Measurements from ENCODE around the gene PPP4R4. TPM values are rescaled to one million over a fixed set of nuclear protein-coding genes. Genes with fewer than 3 reads are reported as not detected.

The PPP4R4 gene
- total and polyA plus RNA-seq, 2 of the 4 experiments (the other 2 are of a cell fraction) = 0.17 to 0.36 TPM

- TF ChIP-seq MXI1 (IDR thresholded peaks at IDR 0.05; ENCODE audit: borderline replicate concordance, low read depth, low read length) (no peak), SMC3 (IDR thresholded peaks at IDR 0.05; ENCODE audit: low read depth, low read length) (no peak), RAD21 (IDR thresholded peaks at IDR 0.05; ENCODE audit: low read length) (no peak)
Observed at GRCh38 chr14:94138251-94138650, 35.9 kb upstream of the PPP4R4 start (continued).

- DNase-seq (no peak), ATAC-seq (ENCODE audit: low read depth) (no peak)
- Histone ChIP-seq H4K5ac (ENCODE audit: low read depth, low read length) (no peak overlapping the region), H3K79me1 (ENCODE audit: low read depth in 1 of 2, low read length in 2 of 2) (no peaks in the 10 kb centered on the region), H2BK120ac (ENCODE audit: low read depth, low read length) (no peak overlapping the region), H3K9me1 (ENCODE audit: insufficient read depth, low read length) (no peaks in the 10 kb centered on the region), H2AK5ac (ENCODE audit: low read depth, low read length) (no peak overlapping the region), H4K91ac (ENCODE audit: insufficient read depth, low read depth, low read length) (no peak overlapping the region), H2BK15ac (ENCODE audit: low read depth, low read length) (no peak overlapping the region), H2AFZ (replicated peaks; ENCODE audit: low read length, poor library complexity) (no peak overlapping the region), H3K4me1 (ENCODE audit: control insufficient read depth, insufficient read depth, low read length) (no peaks in the 10 kb centered on the region), H4K8ac (ENCODE audit: low read depth in 2 of 2, low read length in 2 of 2) (no peak overlapping the region), H3K9me3 (ENCODE audit: control insufficient read depth, insufficient read depth, low read length) (peaks cover 2% of the 10 kb centered on the region; the same call in 1 of the 2 replicates), H3K9ac (ENCODE audit: low read depth, low read length) (no peak overlapping the region), H3K4me2 (ENCODE audit: low read depth, low read length) (no peak overlapping the region), H3K18ac (ENCODE audit: low read depth, low read length) (no peak overlapping the region), H3K4ac (ENCODE audit: low read depth, low read length) (no peak overlapping the region), H3K27ac (ENCODE audit: insufficient read depth, low read length) (no peak overlapping the region), H3K14ac (replicated peaks; ENCODE audit: low read depth, low read length) (no peak overlapping the region), H3K27me3 (ENCODE audit: control insufficient read depth, insufficient read depth, low read length) (peaks cover 17% of the 10 kb centered on the region), H3K23ac (ENCODE audit: low read depth, low read length) (no peak overlapping the region), H2BK5ac (ENCODE audit: low read depth, low read length, poor library complexity, severe bottlenecking) (no peak overlapping the region), H3K36me3 (ENCODE audit: control insufficient read depth, insufficient read depth, low read length) (no peaks in the 10 kb centered on the region), H3K4me3 (ENCODE audit: insufficient read depth, low read depth, low read length) (no peak overlapping the region), H3K56ac (ENCODE audit: extremely low read depth, insufficient read depth, low read length) (no peak overlapping the region), H2AK9ac (replicated peaks; ENCODE audit: low read depth, low read length, poor library complexity) (no peak overlapping the region), H2BK20ac (ENCODE audit: low read depth, low read length) (no peak overlapping the region), H4K20me1 (ENCODE audit: insufficient read depth, low read length) (no peaks in the 10 kb centered on the region)
- dilution Hi-C loops (cut with HindIII; ENCODE audit: low sequenced_read_pairs, unreplicated experiment) (no loop called here), intact Hi-C loops (cut with micrococcal nuclease) (loop anchor here (5.0 kb wide), 1 partner anchor 482 kb away; no protein-coding TSS in a partner anchor), in situ Hi-C loops (cut with MboI; ENCODE audit: low sequenced_read_pairs) (loop anchor here (5.0 to 10.0 kb wide), 2 partner anchors 102 to 194 kb away; no protein-coding TSS in a partner anchor)
- POLR2A ChIA-PET (ENCODE audit: unreplicated experiment) = no interaction called here
- CTCF ChIA-PET = no interaction called here
- no TSS peak for BruUV-seq (replicated peaks)
- WGBS, 2 experiments (ENCODE audit: extremely low coverage in 2 of 2, insufficient read length in 1 of 2) = 63% methylated on average over 2 of the region's 5 CpGs; no CpG with 5 or more reads in 1 of the 2 experiments
- no peak for TF ChIP-seq CEBPB (IDR thresholded peaks at IDR 0.05; ENCODE audit: low read depth, low read length)
- no peak for TF ChIP-seq SMC3 (IDR thresholded peaks at IDR 0.05; ENCODE audit: low read depth, low read length)
- no peak for TF ChIP-seq NFE2L2 (IDR thresholded peaks at IDR 0.05; ENCODE audit: low read depth, low read length)
- TF ChIP-seq RCOR1 (IDR thresholded peaks at IDR 0.05; ENCODE audit: insufficient replicate concordance, low read length) = no peak
- no peak for TF ChIP-seq CTCF (conservative IDR thresholded peaks at IDR 0.05; ENCODE audit: low read depth, low read length)
- no peak for TF ChIP-seq ELK1 (IDR thresholded peaks at IDR 0.05; ENCODE audit: borderline replicate concordance, low read depth, low read length)
- TF ChIP-seq MXI1 (IDR thresholded peaks at IDR 0.05; ENCODE audit: borderline replicate concordance, low read depth, low read length) = no peak
- no peak for TF ChIP-seq RAD21 (IDR thresholded peaks at IDR 0.05; ENCODE audit: low read length)
- TF ChIP-seq MAFK (IDR thresholded peaks at IDR 0.05; ENCODE audit: low read depth, low read length) = no peak
- TF ChIP-seq RFX5 (IDR thresholded peaks at IDR 0.05; ENCODE audit: low read depth, low read length) = no peak
- no peak for TF ChIP-seq BHLHE40 (IDR thresholded peaks at IDR 0.05; ENCODE audit: low read depth, low read length)
- TF ChIP-seq CHD1 (IDR thresholded peaks at IDR 0.05; ENCODE audit: low read depth, low read length) = no peak
- no peak for TF ChIP-seq USF2 (IDR thresholded peaks at IDR 0.05; ENCODE audit: low read depth, low read length)
Observed at GRCh38 chr14:94139006-94139405, 35.1 kb upstream of the PPP4R4 start.

All from IMR-90 (cell line).